HG03439 (cell line): ENCODE measurements around the gene OCIAD2.
"Not testable (repeated sequence)": the region's sequence is repeated elsewhere in the genome, so short reads cannot be mapped to it uniquely, and the experiment has no call there.

Source experiments
- ATAC-seq: cut with Tn5 transposase; IDR thresholded peaks from one replicate; pipeline ENCODE4 v1.9.1; 2021; ENCODE audit warnings: mild to moderate bottlenecking, moderate library complexity; ENCODE audit not compliant: unreplicated experiment

The OCIAD2 gene, protein sequence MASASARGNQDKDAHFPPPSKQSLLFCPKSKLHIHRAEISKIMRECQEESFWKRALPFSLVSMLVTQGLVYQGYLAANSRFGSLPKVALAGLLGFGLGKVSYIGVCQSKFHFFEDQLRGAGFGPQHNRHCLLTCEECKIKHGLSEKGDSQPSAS

DNA sequence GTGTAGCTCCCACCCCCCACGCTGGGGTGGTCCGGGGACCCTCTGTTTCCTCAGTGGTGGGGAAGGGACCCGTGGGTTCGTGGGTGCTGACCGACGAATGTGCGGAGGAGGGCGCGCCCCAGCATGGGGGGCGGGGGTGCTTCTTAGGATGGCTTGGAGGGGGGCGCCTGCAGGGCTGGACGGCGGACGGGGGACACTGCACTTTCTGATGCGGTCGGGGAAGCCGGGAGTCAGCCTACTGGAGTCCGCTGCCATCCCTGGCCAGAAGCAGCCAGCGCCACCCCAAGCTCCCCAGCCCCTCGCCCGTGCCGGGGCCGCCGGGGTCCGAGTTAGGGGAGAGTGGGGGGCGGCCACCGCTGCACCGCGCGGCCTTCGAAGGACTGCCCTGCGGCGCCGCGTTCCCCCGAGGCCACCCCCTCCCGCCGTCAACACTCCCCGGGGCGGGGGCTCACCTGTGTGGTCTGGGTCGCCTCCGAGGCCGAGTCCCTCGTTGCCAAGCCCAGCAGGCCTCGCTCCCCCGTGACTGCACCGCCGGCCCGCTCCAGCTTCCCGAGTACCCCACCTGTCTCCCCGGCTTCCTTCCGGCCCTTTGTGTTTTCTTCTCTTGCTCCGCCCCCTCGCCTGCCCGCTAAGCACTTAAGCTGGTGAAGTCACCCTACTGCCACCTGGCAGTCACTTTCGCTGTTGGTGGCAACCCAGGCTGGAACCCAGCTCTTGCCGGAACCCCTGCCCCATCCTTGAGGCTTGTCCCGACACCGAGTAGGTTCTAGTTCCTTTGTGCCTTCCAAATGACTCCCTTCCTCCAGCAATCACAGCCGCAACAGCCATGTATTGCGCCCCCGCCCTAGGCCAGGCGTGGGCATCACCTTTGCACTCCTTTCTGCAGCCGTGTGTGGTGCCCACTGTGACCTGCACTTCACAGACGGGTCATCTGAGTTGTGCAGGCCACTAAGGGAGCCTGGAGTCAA, at the start of gene OCIAD2:
OCIAD2 (minus strand) TSS at position 569 of the 968 bp plus-strand sequence. CDS start 2,225 bp downstream, outside the sequence.
- ATAC-seq, result peak; percentile 95

DNA sequence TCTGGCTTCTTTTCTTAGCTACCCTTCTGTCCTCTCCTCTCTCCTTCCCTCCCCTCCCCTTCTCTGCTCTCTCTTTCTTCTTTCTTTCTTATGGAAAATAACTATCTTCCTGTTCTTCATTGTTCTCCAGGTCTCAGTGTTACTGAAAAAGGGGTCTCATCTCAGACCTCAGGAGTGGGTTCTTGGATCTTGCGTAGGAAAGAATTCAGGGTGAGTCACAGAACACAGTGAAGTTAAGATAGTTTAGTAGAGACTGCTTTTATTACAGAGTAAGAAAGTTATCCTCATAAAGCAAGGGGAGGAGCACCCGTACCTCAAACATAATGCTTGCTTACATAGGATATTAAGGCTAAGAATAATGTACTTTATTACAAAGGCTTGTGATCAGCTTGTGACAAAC, 47.7 kb upstream of the OCIAD2 start:
- ATAC-seq, result no peak

DNA sequence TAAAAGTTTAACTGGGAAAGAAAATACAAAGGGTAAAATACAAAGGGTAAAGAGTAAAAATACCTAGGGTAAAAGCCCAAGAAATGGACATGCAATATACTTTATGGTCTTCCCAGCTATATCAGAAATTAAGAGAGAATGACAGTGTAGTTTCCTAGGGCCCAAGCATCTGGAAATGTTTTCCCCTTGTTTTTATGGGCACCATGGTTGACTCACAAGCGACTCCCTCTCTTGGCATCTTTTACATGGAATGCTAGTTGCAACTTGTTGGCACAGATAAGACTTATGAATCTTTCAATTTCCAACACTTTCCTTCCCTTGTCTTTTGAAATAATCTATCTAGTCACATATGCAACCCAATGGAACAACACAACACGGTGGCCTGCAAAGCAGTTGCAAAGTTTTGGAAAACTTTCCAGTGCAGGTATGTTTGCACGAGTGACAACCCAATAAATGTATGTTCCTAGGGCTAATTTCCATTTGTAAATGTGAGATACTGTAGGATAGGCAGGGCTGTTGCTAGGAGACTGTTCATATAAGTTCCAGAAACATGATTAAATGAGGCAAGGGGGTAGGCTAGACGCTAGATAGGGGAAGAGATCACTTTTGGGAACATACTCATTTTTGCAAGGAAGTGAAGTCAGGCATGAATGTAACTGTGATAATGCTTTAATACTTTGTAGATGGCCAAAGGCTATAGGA, 43.1 kb upstream of the OCIAD2 start:
- ATAC-seq, result no peak

DNA sequence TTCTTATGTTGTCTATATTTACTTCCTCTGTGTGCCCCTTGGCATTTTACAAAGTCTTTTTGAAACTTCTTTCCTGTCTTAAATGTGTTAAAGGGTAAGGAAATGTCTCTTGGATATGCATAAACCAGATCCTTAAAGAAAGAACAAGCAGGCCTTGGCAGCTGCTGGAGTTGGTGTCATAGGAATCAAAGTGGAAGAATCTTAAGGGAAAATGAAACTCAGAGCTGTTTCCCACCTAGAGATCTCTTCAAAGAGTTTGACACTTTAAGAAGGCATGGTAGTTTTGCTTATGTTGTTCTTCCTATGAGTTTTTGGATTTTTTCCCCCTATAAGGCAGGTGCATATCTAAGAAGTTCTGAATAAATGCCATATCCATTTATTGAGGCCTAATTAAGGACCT, 42.5 kb upstream of the OCIAD2 start:
- ATAC-seq, result no peak

DNA sequence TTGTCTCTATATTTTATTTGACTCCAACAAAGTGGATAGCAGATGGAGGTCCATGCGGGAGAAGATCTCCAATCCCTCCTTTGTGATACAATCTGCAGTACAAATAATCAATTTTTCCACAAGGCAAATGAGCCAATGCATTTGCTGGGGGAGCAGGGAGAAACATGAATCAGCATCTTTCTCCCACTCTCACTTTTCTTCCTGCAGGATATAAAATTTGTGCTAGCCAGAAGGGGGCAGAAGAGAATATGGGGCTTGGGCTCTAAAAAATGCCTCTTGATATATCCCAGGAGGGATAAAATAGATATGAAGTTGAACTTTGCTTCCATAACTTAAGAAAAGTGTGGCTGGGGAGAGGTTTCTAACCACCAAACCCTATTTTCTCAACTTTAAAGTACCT, 41.2 kb upstream of the OCIAD2 start:
- no peak for ATAC-seq

DNA sequence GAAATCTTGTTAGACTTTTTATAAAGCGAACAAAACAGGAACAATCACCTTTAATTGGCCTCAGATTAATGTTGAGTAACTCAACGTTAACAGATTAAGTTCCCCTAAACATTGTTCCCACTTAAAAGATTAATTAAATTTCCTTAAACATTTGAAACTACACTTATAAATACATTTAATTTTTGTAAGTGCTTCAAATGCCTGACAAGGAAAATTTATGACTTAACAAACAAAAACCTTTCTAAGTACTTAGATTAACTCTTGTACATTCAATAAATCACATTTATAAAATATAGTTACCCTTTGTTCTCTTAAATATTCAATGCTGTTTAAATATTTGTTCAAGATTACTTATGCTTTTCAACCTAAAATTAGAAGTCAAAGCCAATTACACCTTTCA, 39.4 kb upstream of the OCIAD2 start:
- ATAC-seq, result no peak

DNA sequence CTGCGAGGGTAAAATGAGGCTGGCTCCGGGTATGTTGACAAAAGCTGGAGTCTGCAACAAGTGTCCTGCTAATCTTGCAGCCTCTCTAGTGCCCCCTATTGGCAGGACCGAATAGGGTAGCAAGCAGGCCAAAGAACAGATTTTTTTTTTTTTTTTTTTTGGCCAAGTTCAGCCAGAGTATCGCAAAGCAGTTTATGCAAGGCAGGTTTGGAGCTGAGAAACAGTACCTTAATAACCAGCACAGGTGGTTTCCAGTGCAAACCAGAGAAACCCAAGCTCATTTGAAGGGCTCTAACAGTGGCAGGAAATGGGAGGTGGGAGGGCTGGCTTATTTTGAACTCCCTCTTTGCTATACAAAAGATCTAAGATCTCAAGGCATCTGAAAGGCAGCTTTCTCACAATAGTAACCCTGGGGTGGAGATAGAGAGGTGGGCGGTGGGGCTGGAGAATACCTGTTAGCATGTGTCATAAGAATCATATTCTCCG, 38.2 kb upstream of the OCIAD2 start:
- no peak for ATAC-seq

DNA sequence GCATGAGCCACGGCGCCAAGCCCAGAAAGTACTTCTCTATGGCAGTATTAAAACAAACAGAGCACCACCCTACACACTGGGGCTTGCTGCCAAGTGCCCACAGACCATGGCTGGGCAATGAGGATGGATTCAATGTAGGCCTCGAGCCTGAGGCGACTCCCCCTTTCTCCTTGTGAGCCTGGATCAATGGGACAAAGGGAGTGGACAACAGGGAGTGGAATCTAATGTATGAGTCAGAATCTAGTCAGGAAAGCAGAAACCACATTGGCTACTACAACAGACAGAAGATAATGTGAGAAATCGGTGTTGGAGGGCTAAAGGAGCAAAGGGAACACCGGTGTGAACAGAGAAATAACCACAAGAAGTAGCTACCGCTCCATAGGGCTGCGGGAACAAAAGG, 37.7 kb upstream of the OCIAD2 start:
- no peak for ATAC-seq

DNA sequence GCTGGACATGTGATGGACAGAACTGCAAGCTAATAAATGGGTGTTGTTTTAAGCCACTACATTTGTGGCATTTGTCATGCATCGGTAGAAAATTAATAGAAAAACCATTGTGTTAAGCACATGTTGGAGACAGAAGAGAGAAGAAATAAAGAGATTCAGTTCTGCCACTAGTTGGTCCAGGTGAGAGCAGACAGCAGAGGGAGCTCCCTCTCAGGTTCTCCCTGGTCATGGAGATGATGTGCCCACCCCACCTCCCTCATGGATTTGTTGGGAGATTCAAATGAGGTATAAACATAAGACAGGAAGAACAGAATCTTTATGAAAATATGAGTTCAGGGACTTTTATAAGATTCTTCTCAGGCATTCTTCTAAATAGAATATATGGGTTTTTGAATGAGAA, 36.8 kb upstream of the OCIAD2 start:
- no peak for ATAC-seq

DNA sequence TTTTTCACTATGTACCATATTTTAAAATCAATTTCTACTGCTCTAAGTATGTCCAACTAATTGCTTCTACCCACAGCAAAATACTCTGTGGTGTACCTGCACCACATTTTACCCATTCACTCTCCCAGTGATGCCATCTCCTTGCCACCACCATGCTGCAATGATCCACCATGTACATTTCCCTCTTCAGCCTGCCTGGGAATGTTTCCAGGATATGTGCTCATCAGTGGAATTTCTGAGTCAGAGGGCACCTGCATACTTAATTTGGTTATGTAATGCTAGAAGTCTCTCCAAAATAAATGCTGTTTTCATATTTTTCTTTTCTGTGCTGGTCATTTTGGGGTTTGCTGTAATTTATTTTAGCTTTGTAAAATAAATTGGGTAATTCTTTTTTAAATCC, 33.2 kb upstream of the OCIAD2 start:
- ATAC-seq, result no peak

DNA sequence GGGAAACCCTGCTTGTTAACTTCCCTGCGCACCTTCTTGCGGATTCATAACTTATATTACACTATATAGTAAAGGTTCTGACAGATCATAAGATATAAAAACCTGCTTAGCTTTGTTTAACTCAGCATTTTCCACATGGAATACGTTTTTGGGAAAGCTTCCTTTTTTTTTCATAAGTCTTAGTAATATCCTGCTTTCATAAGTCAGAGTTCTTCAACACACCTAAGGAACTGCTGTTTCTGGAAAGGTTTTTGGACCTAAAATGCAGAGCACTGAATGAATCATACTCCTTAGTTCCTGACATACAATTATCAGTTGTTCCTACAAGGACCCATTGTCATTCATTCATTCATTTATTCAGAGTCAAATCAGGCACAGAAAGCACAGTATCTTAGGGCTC, 32.3 kb upstream of the OCIAD2 start:
- ATAC-seq, result no peak

DNA sequence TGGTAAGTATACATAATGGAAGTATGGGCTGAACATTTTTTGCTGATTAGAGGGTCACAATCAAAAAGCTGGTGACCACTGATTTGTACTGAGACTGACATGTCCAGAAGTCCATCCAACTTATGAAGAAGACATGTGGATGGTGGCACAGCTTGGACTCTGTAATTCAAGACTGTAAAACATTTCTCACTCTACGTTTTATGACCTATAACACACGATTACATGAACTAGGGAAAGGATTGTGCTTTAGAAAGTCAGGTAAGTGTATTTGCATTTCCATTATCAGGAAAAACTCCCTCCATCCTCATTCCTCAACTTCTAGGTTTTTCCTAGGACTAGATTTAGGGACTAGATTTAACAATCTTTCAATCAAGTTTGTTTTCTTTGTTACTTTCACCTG, 30.5 kb upstream of the OCIAD2 start:
- ATAC-seq, result no peak

DNA sequence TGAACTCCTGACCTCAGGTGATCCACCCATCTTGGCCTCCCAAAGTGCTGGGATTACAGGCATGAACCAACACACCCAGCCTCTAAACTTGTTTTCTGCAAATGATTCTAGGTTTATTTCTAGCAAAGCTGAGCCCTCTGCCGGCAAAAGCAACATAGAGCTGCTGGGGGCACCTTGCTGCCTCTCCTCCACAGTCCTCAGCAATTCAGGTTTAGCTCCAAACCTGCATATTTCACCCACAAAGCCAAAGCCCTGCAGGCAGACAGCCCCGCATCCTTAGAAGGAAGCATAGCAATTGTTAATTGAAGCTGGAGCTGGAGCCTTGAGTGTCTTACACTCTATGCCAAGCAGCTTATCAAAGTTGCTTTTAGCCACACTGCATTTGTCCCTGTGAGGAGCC, 24.9 kb upstream of the OCIAD2 start:
- no peak for ATAC-seq

DNA sequence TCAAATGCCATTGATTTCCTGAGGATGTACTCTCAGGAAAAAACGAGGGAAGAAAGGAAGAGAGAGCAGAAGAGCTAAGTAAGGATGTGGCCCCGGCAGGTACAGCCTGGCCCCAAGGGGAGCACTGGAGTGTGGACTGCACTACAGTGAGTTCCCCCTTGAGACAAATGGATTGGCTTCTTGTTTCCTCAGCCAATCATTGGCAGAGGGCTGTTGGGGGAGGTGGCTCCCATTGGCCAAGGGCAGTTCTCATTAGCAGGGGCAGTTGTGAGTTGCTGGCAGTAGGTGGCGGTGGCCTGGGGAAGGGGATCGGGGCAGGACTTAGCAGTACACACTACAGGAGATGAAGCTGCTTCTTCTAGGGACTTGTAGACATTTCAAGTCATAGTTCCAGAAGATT, 24.1 kb upstream of the OCIAD2 start:
- ATAC-seq, result no peak

DNA sequence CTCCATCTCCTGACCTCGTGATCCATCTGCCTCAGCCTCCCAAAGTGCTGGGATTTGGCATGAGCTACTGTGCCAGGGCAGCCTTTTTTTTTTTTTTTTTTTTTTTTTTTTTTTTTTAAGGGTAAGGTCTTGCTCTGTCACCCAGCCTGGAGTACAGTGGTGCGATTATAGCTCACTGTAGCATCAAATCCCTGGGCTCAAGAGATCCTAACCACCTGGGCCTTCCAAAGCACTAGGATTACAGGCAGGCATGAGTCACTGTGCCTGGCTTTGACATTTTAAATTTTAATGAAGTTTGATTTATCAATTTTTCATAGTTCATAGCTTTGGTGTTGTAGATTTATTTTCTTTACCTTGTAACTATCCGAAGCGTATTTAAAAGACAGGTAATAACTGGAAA, 17.8 kb upstream of the OCIAD2 start:
- ATAC-seq, result no peak

DNA sequence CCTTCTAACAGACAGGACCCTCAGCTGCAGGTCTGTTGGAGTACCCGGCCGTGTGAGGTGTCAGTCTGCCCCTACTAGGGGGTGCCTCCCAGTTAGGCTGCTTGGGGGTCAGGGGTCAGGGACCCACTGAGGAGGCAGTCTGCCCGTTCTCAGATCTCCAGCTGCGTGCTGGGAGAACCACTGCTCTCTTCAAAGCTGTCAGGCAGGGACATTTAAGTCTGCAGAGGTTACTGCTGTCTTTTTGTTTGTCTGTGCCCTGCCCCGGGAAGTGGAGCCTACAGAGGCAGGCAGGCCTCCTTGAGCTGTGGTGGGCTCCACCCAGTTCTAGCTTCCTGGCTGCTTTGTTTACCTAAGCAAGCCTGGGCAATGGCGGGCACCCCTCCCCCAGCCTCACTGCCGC, 16.5 kb upstream of the OCIAD2 start:
- ATAC-seq, result not testable (repeated sequence)

DNA sequence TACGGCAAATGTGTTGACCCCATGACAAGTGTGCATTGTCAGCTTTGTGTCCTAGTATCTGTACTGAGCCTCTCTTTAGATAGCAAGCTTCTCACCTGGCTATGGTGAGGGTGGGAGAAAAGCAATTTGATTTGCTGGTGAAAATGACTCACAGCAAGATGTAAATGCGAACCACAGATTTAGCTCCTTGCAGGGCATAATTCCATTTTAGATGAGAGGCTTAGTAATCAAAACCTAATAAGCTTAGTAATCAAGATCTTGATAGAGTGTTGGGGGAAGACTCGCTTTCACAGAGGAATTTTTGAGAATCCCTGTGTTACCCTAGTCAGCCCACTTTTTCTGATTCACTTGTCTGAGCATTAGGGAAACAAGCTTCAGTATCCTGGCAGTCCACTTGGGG, 7.7 kb upstream of the OCIAD2 start:
- ATAC-seq, result no peak

DNA sequence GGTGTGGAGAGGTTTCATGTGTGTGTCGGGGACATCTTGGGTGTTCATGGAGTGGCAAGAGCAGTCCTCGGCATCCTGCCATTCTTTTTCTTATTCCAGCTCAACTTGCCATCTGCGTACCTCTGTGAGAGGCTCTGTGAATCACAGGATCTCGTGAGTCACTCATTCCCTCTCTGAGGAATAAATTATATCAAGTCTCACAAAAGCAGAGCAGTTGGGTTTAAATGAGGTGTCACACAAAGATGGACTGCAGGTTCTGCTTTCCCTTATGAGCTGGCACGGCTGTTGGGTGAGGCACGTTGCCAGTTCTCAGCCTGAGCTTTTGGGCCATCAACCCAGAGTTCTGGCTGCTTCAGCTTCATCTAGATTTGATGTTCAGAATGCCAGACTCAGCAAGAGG, 6.8 kb upstream of the OCIAD2 start:
- no peak for ATAC-seq

DNA sequence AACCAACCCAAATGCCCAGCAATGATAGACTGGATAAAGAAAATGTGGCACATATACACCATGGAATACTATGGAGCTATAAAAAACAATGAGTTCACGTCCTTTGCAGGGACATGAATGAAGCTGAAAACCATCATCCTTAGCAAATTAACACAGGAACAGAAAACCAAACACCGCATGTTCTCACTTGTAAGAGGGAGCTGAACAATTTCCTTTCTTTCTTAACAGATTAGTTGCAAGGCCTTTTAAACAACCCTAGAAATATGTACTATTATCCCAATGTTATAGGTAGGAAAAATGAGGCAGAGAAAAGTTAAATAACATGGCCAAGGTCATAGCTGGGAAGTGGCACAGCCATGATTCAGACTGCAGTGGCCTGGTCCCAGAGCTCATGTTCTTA, 5.8 kb upstream of the OCIAD2 start:
- no peak for ATAC-seq

DNA sequence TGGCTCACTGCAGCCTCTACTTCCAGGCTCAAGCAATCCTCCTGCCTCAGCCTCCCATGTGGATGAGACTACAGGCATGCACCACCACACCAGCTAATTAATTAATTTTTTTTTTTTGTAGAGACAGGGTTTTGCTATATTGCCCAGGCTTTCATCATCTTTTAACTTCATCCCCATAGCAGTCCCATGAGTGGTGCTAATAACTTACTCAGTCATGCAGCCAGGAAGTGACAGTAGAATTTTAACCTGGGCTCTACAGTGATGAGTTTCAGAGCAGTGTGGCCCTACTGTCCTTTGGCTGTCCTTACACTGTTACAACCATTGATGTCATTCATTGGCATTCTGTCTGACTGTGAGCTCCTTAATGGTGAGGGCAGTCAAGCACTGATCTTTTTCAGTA, 3.9 kb upstream of the OCIAD2 start:
- ATAC-seq, result no peak

DNA sequence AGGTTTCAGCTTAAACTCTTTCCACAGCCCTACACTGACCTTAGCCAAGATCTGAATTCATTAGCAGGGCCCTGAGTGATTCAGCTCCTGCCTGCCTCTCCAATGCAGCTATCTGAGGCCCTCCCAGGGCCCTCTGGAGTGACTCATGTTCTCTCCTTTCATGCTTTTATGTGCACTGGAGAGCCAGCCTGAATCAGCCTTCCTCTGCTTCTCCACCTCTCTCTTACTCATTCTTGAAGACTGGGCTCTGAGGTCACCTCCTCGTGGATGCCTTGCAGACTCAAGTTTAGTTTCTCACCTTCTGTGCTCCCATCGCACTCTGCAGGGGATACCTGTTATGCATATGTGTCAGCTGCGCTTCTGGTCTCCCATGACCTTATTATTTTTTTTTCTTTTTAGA, 3.1 kb upstream of the OCIAD2 start:
- ATAC-seq, result no peak

DNA sequence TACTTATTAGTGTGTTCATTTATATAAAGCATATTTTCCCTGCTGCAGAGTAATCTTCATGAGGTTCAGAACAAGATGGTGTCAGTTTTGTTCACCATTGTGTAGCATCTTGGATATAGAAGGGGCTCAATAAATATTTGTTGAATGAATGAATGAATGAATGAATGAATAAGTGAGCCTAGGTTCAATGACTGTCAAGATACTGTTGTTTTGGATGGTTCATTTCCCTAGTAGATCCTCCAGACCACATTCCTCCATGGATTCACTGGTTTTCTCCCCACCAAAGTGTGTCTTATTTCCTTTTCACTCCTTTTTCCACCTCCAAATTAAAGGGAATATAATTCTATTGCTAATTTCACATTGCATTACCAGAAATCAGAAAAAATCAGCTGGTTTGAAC, 2.1 kb upstream of the OCIAD2 start:
- ATAC-seq, result no peak
